ENCODE measurements around the gene CSRP3.

CSRP3 gene

GRCh38 chr11:19160847-19161246 lies 40.9 kb downstream of the CSRP3 start:
- no peak for TF ChIP-seq GATA3 (IDR thresholded peaks at IDR 0.05; ENCODE audit: low read depth, low read length)
- TF ChIP-seq GATA2 (IDR thresholded peaks at IDR 0.05; ENCODE audit: low read depth, low read length), result no peak

DNA sequence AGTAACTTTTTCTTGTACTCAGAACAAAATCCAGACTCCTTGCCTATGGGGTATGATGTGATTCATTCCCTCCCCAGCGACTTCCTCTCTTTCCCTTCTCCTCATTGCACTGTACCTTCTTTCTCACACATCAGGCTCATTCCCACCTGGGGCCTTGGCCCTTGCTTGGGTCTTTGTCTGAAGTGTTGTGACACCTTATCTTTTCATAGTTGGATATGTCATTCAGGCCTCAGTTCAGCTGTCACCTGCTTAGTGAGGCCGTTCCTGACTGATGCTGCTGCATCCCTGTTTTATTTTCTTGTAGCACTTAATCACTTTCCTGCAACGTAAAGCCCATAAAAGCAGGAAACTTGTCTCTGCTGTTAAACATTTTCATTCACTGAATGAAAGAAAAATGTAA lies 44.9 kb downstream of the CSRP3 start:
- no peak for TF ChIP-seq GATA2 (IDR thresholded peaks at IDR 0.05; ENCODE audit: low read depth, low read length)
- TF ChIP-seq GATA3 (IDR thresholded peaks at IDR 0.05; ENCODE audit: low read depth, low read length), result no peak

- TF ChIP-seq GATA3 (IDR thresholded peaks at IDR 0.05; ENCODE audit: low read depth, low read length), result no peak
- TF ChIP-seq GATA2 (IDR thresholded peaks at IDR 0.05; ENCODE audit: low read depth, low read length), result no peak
Measured at GRCh38 chr11:19145319-19145718, 56.5 kb downstream of the CSRP3 start.

DNA sequence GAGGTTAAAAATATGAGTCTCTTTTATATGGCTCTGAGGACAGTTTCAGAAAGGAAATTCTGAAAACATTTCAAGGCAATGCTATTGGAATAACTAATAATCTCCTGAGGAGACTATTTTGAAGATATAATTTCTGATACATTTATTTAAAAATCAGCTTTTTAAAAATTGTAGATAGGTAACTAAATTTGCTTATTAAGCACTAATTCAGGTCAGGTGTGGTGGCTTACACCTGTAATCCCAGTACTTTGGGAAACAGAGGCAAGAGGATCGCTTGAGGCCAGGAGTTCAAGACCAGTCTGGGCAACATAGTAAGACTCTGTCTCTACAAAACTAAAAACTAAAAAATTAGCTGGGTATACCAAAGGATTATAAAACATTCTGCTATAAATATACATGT lies 67.8 kb downstream of the CSRP3 start:
- TF ChIP-seq GATA2 (IDR thresholded peaks at IDR 0.05; ENCODE audit: low read depth, low read length) (no peak), GATA3 (IDR thresholded peaks at IDR 0.05; ENCODE audit: low read depth, low read length) (no peak)

All from SH-SY5Y (cell line).